HG02970 (cell line): ENCODE measurements around the gene RASIP1.
"Not testable (repeated sequence)": the region's sequence is repeated elsewhere in the genome, so short reads cannot be mapped to it uniquely, and the experiment has no call there.

Experiments used
- ATAC-seq: cut with Tn5 transposase; IDR thresholded peaks from one replicate; pipeline ENCODE4 v1.9.1; 2021; ENCODE audit warnings: mild to moderate bottlenecking, moderate library complexity, moderate number of reproducible peaks; ENCODE audit not compliant: unreplicated experiment, low FRiP score

The RASIP1 gene, protein sequence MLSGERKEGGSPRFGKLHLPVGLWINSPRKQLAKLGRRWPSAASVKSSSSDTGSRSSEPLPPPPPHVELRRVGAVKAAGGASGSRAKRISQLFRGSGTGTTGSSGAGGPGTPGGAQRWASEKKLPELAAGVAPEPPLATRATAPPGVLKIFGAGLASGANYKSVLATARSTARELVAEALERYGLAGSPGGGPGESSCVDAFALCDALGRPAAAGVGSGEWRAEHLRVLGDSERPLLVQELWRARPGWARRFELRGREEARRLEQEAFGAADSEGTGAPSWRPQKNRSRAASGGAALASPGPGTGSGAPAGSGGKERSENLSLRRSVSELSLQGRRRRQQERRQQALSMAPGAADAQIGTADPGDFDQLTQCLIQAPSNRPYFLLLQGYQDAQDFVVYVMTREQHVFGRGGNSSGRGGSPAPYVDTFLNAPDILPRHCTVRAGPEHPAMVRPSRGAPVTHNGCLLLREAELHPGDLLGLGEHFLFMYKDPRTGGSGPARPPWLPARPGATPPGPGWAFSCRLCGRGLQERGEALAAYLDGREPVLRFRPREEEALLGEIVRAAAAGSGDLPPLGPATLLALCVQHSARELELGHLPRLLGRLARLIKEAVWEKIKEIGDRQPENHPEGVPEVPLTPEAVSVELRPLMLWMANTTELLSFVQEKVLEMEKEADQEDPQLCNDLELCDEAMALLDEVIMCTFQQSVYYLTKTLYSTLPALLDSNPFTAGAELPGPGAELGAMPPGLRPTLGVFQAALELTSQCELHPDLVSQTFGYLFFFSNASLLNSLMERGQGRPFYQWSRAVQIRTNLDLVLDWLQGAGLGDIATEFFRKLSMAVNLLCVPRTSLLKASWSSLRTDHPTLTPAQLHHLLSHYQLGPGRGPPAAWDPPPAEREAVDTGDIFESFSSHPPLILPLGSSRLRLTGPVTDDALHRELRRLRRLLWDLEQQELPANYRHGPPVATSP

DNA sequence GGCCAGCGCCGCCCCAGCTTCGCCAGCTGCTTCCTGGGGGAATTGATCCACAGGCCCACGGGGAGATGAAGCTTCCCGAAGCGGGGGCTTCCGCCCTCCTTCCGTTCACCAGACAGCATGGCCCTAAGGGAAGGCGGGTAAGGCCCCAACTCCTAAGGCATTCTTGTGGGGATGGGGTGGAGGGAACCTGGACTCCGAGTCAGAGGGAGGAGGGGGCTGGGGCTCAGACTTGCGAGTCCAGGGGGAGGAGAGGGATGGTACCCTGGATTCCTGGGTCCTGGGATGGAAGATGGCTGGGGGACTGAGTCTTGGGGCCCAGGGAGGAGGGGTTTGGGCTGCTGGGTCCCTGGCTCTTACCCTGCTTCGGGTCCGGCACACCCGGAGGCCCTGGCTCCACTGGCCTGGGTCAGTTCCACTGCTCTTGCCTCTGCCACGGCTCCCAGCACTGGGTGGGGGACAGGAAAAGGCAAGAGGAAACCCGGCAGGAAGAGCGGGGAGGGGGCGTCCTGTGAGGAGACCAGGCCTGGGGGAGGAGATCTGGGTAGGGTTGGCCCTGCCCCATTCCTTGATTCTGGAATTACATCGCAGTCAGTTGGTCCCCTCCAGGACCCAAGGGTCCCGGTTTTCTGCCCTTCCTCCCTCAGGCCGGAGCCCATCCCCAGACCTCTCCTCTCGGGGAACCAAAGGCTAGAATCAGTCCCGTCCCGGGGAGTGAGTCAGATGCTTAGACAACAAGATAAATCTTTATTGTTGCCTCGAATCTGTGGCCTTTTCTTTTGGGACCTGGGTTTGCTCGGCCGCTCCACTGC is at the start of gene RASIP1:
Gene RASIP1, minus strand, starts transcription at position 447 of the 809 bp plus-strand sequence. Its CDS starts 328 bp downstream, at position 119.
- no peak for ATAC-seq

DNA sequence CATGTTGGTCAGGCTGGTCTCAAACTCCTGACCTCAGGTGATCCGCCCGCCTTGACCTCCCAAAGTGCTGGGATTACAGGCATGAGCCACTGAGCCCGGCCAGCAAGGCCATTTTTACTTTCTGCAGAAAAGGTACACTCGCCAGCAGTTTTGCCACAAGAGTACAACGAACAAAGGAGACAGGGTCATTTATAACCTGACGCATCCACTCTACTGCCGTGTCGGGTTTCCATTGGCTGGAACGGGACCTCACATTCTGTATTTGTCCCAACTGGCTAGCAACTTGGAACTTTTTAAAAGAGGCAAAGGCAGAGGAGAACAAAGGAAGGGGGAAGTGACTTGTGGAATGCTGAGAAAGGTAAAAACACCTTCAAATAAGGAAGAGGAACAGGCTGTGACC is 46.9 kb upstream of the RASIP1 start:
- ATAC-seq = not testable (repeated sequence)

DNA sequence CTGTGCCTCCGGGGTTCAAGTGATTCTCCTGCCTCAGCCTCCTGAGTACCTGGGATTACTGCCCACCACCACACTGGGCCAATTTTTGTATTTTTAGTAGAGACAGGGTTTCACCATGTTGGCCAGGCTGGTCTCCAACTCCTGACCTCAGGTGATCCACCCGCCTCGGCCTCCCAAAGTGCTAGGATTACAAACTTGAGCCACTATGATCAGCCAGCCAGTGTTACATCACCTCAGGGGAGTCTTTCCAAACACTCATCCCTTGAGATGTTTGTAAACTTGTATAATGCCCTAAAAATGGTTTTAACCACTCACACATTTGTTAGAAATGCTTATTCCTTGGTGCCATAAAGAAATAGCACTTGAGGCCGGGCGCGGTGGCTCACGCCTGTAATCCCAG is 46.0 kb upstream of the RASIP1 start:
- not testable (repeated sequence) for ATAC-seq

DNA sequence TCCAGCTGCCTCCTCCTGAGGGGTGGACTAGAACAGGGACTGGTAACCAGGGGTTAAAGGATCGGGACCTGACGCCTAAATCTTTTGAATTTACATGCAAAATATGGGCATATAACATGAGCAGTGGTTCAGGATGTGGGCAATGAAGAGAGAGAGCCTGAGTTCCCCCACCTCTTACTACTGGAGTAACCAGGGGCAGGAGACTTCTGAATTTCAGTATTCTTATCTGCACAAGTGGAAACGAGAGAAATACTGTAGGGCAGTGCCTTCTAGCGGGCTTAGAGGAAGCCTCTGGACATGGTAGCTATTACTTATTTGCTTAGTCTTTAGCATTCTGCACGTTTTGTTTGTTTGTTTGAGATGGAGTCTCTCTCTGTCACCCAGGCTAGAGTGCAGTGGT is 44.1 kb upstream of the RASIP1 start:
- ATAC-seq = no peak

DNA sequence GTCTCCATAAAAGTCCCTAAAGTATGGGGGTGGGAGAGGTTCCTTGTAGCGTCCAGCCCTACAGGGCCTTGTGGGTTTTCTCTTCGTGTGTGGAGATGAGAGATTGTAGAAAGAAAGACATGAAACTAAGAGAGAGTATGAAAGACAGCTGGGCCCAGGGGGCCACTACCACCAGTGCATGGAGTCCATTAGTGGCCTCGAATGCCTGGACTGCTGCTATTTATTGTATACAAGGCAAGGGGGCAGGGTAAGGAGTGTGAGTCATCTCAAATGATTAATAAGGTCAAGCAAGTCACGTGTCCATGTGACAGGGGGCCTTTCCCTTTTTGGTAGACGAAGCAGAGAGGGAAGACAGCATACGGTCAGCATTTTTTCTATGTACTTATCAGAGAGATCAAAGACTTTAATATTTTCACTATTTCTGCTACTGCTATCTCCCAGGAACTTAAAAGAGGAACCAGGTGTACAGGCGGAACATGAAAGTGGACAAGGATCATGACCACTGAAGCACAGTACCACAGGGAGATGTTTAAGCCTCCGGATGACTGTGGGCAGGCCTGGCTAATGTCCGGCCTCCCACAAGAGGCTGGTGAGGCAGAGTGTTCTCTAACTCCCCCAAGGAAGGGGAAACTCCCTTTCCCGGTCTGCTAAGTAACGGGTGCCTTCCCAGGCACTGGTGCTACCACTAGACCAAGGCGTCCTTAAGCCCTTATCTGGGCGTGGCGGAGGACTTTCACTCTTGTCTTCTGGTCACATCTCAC is 40.4 kb upstream of the RASIP1 start:
- no peak for ATAC-seq

GRCh38 chr19:48779636-48780035 is 39.2 kb upstream of the RASIP1 start:
- no peak for ATAC-seq

DNA sequence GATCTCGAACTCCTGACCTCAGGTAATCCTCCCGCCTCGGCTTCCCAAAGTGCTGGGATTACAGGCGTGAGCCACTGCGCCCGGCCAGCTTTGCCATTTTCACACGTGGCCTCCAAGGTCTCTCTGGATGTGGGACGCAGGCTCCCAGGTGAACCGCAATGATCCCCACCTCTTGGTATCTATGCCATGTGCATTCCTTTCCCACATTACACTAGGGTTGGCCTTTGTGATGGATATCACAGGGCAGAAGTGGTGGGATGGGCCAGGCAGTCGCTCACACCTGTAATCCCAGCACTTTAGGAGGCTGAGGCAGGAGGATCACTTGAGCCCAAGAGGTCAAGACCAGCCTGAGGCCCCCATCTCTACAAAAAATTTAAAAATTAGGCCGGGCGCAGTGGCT is 37.3 kb upstream of the RASIP1 start:
- no peak for ATAC-seq

DNA sequence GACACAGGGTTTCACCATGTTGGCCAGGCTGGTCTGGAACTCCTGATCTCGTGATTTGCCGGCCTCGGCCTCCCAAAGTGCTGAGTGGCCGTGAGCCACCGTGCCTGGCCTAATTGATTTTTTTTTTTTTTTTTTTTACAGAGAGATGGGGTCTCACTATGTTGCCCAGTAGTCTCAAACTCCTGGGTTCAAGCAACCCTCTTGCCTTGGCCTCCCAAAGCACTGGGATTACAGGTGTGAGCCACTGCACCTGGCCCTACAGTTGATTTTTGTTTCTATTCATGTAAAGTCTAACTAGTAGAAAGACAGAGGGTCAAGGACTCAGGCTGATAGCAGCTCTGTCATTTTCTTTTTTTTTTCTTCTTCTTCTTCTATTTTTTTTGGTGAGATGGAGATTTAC is 36.7 kb upstream of the RASIP1 start:
- no peak for ATAC-seq

GRCh38 chr19:48772503-48772953 is 32.1 kb upstream of the RASIP1 start:
- ATAC-seq = no peak

- ATAC-seq = no peak
Observed at GRCh38 chr19:48770734-48771472, 30.5 kb upstream of the RASIP1 start.

GRCh38 chr19:48770266-48770665 is 29.9 kb upstream of the RASIP1 start:
- ATAC-seq = no peak

DNA sequence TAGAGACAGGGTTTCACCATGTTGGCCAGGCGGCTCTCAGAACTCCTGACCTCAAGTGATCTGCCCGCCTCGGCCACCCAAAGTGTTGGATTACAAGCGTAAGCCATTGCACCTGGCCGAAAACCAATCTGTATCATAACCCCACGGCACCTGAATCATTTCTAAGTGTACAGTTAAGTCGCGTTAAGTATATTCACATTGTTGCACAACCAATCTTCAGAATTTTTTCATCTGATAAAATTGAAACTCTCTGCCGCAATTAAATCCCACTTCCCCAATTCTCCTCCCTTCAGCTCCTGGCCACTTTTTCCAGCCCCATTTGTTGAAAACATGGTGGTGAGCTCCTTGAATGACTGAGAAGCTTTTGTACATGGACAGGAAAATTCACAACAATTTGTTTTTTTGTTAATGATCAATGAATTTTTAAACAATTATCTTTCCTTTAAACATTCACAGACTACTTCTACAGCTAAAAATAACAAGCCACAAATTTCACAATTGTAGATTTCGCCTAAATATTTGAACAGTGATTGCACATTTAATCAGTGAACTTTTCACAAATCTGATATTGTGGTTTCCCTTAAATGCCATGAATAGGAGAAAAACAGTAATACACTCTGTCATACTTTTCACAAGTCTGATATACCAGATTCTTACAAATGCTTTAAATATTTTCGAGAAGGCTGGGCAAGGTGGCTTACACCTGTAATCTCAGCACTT is 28.7 kb upstream of the RASIP1 start:
- ATAC-seq = no peak

- not testable (repeated sequence) for ATAC-seq
Observed at GRCh38 chr19:48768171-48768753, 27.9 kb upstream of the RASIP1 start.

DNA sequence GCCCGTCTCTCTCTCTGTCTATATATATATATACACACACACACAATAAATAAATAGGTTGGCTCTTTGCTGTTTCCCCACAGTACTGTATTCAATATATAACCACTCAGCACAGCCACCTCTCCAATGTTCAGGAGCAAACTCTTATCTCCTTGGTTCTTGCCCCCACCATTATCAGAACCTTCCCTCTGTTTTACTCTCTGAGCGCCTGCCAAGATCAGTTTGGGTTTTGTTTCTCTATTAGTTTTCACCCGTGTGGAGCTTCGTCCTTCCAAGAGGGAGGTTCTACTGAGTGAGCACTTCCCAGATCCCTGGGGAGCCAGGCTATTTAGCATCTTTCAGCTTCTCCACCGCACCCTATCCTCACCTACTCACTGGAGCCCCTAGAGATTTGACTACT is 25.4 kb upstream of the RASIP1 start:
- ATAC-seq = not testable (repeated sequence)

GRCh38 chr19:48760504-48761205 is 20.2 kb upstream of the RASIP1 start:
- ATAC-seq = no peak

- ATAC-seq = no peak
Observed at GRCh38 chr19:48757741-48758144, 17.3 kb upstream of the RASIP1 start.

GRCh38 chr19:48757089-48757675 is 16.8 kb upstream of the RASIP1 start:
- ATAC-seq = no peak
